Calu3 (cell line): ENCODE measurements around the gene RPL29. TPM values are rescaled to one million over a fixed set of nuclear protein-coding genes. Genes with fewer than 3 reads are reported as not detected.

Source experiments
- BruUV-seq: library from RNA; stranded (reverse); fragments of 400-500 nt; replicated peaks from 2 replicates; lab custom pipeline; 2021; lab: Mats Ljungman, UMichigan
- CTCF ChIA-PET: fragments of 300-600 bp; sonication (Branson Sonifier 250); formaldehyde crosslinking; loops from one replicate; lab custom pipeline; 2022; ENCODE audit warnings: antibody characterized with exemption; lab: Charles Lee
- DNase-seq: peaks from one replicate; pipeline ENCODE4 v3.0.0; 2022
- H3K27ac Mint-ChIP-seq: one replicate; pipeline ENCODE4 v1.8.0; 2022; ENCODE audit warnings: mixed read lengths; ENCODE audit not compliant: unreplicated experiment
- H3K27me3 Mint-ChIP-seq: one replicate; pipeline ENCODE4 v1.8.0; 2022; ENCODE audit warnings: mixed read lengths; ENCODE audit not compliant: unreplicated experiment
- H3K36me3 Mint-ChIP-seq: one replicate; pipeline ENCODE4 v1.8.0; 2022; ENCODE audit warnings: mild to moderate bottlenecking, moderate library complexity, mixed read lengths; ENCODE audit not compliant: insufficient read depth, unreplicated experiment
- H3K4me1 Mint-ChIP-seq: one replicate; pipeline ENCODE4 v1.8.0; 2022; ENCODE audit warnings: mild to moderate bottlenecking, low read depth, mixed read lengths; ENCODE audit not compliant: unreplicated experiment
- H3K4me3 Mint-ChIP-seq: one replicate; pipeline ENCODE4 v1.8.0; 2022; ENCODE audit warnings: mild to moderate bottlenecking, low read depth, moderate library complexity, mixed read lengths; ENCODE audit not compliant: unreplicated experiment
- H3K9me3 Mint-ChIP-seq: one replicate; pipeline ENCODE4 v1.8.0; 2022; ENCODE audit warnings: low read depth, mixed read lengths; ENCODE audit not compliant: unreplicated experiment
- intact Hi-C: fragments of 100-400 bp; cut with micrococcal nuclease; formaldehyde crosslinking; loops from one replicate; pipeline ENCODE4 v1.10.0; 2022; ENCODE audit not compliant: unreplicated experiment
- total RNA-seq: library from RNA; stranded (reverse); gene quantifications from 2 replicates; pipeline ENCODE4 v1.2.3, GENCODE V29; 2022
- TF ChIP-seq, protein P1 (sequence below): fragments of 200-600 bp; IDR thresholded peaks from one replicate; pipeline ENCODE4 v1.8.0; 2022; ENCODE audit warnings: antibody characterized with exemption; ENCODE audit not compliant: unreplicated experiment

RPL29 gene
- total RNA-seq, 1 experiment from 2014 or later = 782 TPM

DNA sequence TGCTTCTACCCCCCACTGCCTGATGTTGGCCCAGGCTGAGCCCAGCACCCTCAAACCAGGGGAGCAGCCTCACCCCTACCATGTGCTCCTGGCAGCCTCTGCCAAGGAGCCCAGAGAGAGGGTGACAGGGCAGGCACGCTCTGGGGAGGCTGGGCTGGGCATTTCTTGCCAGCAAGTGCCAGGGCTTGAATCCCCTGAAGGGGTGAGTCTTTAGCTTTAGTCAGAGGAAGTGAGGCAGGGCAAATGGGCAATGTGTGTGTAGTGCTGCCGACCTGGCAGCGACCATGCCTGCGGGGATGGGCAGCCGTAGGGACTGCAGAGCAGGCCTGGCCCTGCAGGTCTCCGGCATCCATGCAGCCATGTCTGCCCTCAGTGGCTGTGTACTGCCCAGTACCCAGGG is 42.5 kb upstream of the RPL29 start:
- Mint-ChIP-seq H3K36me3 (no peaks in the 10 kb centered on the region), H3K4me3 (no peak overlapping the region), H3K9me3 (no peaks in the 10 kb centered on the region), H3K27ac (no peak overlapping the region), H3K4me1 (peaks cover 5% of the 10 kb centered on the region), H3K27me3 (peaks cover 12% of the 10 kb centered on the region)
- TF ChIP-seq, protein P1, sequence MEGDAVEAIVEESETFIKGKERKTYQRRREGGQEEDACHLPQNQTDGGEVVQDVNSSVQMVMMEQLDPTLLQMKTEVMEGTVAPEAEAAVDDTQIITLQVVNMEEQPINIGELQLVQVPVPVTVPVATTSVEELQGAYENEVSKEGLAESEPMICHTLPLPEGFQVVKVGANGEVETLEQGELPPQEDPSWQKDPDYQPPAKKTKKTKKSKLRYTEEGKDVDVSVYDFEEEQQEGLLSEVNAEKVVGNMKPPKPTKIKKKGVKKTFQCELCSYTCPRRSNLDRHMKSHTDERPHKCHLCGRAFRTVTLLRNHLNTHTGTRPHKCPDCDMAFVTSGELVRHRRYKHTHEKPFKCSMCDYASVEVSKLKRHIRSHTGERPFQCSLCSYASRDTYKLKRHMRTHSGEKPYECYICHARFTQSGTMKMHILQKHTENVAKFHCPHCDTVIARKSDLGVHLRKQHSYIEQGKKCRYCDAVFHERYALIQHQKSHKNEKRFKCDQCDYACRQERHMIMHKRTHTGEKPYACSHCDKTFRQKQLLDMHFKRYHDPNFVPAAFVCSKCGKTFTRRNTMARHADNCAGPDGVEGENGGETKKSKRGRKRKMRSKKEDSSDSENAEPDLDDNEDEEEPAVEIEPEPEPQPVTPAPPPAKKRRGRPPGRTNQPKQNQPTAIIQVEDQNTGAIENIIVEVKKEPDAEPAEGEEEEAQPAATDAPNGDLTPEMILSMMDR = no peak
- no peak for DNase-seq
- BruUV-seq = no TSS peak
- CTCF ChIA-PET = interaction anchor here (1.2 kb wide), 1 partner anchor 16 kb away, joined by 3 read pairs; no protein-coding TSS in a partner anchor
- intact Hi-C loops = no loop called here

DNA sequence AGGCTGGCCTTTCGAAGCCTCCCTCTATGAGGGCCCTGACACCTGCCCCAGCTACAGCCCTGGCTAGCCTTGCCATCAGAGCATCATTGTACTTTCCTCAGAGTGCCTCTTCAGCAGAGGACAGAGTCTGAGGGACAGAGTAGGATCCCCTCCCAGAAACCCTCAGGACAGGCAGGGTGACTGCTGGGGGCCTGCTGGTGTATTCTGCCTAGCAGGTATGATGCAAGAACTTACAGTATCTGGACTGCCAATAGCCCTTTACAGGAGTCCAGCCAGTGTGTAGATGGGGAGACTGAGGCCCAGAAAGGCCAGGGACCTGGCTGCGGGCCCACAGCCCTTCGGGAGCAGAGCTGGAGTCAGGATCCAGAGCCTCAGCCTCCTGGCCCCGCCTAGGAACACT is 41.6 kb upstream of the RPL29 start:
- Mint-ChIP-seq H3K27ac (no peak overlapping the region), H3K36me3 (no peaks in the 10 kb centered on the region), H3K27me3 (peaks cover 8% of the 10 kb centered on the region), H3K4me1 (peaks cover 5% of the 10 kb centered on the region), H3K4me3 (no peak overlapping the region), H3K9me3 (no peaks in the 10 kb centered on the region)
- DNase-seq = no peak
- TF ChIP-seq, protein P1 = no peak
- BruUV-seq = no TSS peak
- intact Hi-C loops = no loop called here
- CTCF ChIA-PET = interaction anchor here (1.2 kb wide), 1 partner anchor 17 kb away, joined by 3 read pairs; no protein-coding TSS in a partner anchor

DNA sequence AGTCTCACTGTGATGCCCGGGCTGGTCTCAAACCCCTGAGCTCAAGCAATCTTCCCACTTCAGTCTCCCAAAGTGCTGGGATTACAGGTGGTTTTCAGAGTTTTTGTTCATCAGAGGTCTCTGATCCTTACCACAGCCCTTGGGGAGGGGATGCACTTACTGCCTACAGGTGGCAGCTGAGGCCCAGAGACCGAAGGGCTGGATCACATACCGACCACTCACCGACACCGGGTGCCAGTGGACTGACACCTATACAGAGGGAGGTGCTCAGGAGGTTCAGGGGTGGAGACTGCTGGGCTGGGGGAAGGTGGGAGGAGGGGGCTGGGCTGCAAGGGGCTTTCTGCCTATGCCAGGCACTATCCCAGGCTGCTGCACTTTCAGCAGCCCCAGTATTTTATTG is 41.1 kb upstream of the RPL29 start:
- Mint-ChIP-seq H3K9me3 (peaks cover 3% of the 10 kb centered on the region), H3K27ac (no peak overlapping the region), H3K4me1 (peaks cover 5% of the 10 kb centered on the region), H3K27me3 (peaks cover 4% of the 10 kb centered on the region), H3K36me3 (no peaks in the 10 kb centered on the region), H3K4me3 (no peak overlapping the region)
- BruUV-seq = no TSS peak
- intact Hi-C loops = no loop called here
- no peak for DNase-seq
- CTCF ChIA-PET = no interaction called here
- TF ChIP-seq, protein P1 = no peak

DNA sequence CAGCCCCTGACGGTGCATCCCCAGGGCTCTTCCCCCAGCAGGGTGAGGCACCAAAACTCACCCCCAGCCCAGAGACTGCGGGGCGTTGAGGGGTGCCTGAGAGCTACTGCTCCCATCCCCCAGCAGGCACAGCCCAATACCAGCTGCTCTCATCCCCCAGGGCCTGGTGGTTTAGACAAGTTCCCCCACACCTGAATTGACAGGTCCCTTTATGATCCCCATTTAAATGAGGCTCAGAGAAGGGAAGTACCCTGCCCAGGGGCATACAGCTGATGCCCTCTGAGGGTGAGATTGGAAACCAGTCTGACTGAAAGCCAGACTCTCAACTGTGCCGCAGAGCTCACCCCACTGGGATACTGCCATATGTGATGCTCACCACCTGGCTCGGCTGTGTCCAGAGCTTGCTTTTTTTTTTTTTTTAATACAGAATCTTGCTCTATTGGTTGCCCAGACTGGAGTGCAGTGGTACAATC is 40.6 kb upstream of the RPL29 start:
- DNase-seq = no peak
- Mint-ChIP-seq H3K27me3 (no peaks in the 10 kb centered on the region), H3K9me3 (peaks cover 3% of the 10 kb centered on the region), H3K4me3 (no peak overlapping the region), H3K27ac (no peak overlapping the region), H3K4me1 (peaks cover 5% of the 10 kb centered on the region), H3K36me3 (no peaks in the 10 kb centered on the region)
- BruUV-seq = no TSS peak
- intact Hi-C loops = no loop called here
- TF ChIP-seq, protein P1 = no peak
- CTCF ChIA-PET = no interaction called here
